ENCODE results near the gene COL23A1.

The COL23A1 gene

GRCh38 chr5:178428341-178429155, 161.6 kb downstream of the COL23A1 start:
- H3K79me2 ChIP-seq (ENCODE audit: low read length): no peaks in the 10 kb centered on the region
- no peak overlapping the region for H3K27ac ChIP-seq (ENCODE audit: low read length)
- H2AFZ ChIP-seq (ENCODE audit: low read depth, low read length): no peak overlapping the region
- TF ChIP-seq CTCF (IDR thresholded peaks at IDR 0.05; ENCODE audit: low read depth, low read length): no peak
- TF ChIP-seq EZH2phosphoT487 (IDR thresholded peaks at IDR 0.05; ENCODE audit: low read depth): no peak
- no peaks in the 10 kb centered on the region for H3K4me1 ChIP-seq (ENCODE audit: low read length)
- H3K9ac ChIP-seq (ENCODE audit: low read length): no peak overlapping the region
- H3K27me3 ChIP-seq (ENCODE audit: low read depth, low read length): peaks cover 6% of the 10 kb centered on the region; the same call in 1 of the 2 replicates
- no peaks in the 10 kb centered on the region for H4K20me1 ChIP-seq (ENCODE audit: insufficient read depth, low read length)
- no peaks in the 10 kb centered on the region for H3K9me3 ChIP-seq (ENCODE audit: insufficient read depth, low read length)
- no peaks in the 10 kb centered on the region for H3K36me3 ChIP-seq (replicated peaks; ENCODE audit: low read depth, low read length)
- H3K4me2 ChIP-seq (ENCODE audit: low read length): no peak overlapping the region
- no peak overlapping the region for H3K4me3 ChIP-seq (ENCODE audit: low read length)

DNA sequence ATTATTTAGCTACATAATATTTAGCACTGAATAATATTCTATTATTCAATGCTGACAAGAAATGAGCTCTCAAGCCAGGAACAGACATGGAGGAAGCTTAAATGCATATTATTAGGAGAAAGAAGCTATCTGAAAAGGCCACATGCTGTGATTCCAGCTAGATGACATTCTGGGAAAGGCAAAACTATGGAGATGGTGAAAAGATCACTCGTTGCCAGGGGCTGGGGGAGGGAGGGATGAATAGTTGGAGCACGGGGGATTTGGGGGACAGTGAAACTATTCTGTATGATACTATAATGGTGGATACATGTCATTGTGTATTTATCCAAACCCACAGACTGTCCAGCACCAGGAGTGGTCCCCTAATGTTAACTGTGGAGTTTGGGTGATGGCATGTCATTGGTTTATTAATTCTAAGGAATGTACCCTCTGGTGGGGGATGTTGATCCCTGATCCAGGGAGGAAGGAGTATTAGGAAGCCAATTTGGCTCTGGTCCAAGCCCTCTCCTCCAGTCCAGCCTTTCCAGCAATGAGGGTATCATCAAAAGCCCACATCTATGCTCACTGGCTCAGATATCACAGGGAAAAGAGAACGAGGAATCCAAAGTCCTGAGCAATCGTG, 162.5 kb downstream of the COL23A1 start:
- Histone ChIP-seq H3K27me3 (ENCODE audit: low read depth, low read length) (peaks cover 6% of the 10 kb centered on the region; the same call in 1 of the 2 replicates), H3K4me1 (ENCODE audit: low read length) (no peaks in the 10 kb centered on the region), H3K4me2 (ENCODE audit: low read length) (no peak overlapping the region), H3K9ac (ENCODE audit: low read length) (no peak overlapping the region), H3K4me3 (ENCODE audit: low read length) (no peak overlapping the region), H3K9me3 (ENCODE audit: insufficient read depth, low read length) (no peaks in the 10 kb centered on the region), H3K27ac (ENCODE audit: low read length) (no peak overlapping the region), H3K79me2 (ENCODE audit: low read length) (no peaks in the 10 kb centered on the region), H4K20me1 (ENCODE audit: insufficient read depth, low read length) (no peaks in the 10 kb centered on the region), H3K36me3 (replicated peaks; ENCODE audit: low read depth, low read length) (no peaks in the 10 kb centered on the region), H2AFZ (ENCODE audit: low read depth, low read length) (no peak overlapping the region)
- no peak for TF ChIP-seq EZH2phosphoT487 (IDR thresholded peaks at IDR 0.05; ENCODE audit: low read depth)
- no peak for TF ChIP-seq CTCF (IDR thresholded peaks at IDR 0.05; ENCODE audit: low read depth, low read length)

GRCh38 chr5:178426326-178427130, 163.7 kb downstream of the COL23A1 start:
- Histone ChIP-seq H3K9me3 (ENCODE audit: insufficient read depth, low read length) (no peaks in the 10 kb centered on the region), H3K27me3 (ENCODE audit: low read depth, low read length) (peaks cover 3% of the 10 kb centered on the region; the same call in 1 of the 2 replicates), H3K4me1 (ENCODE audit: low read length) (no peaks in the 10 kb centered on the region), H3K79me2 (ENCODE audit: low read length) (no peaks in the 10 kb centered on the region), H3K4me3 (ENCODE audit: low read length) (no peak overlapping the region), H3K9ac (ENCODE audit: low read length) (no peak overlapping the region), H2AFZ (ENCODE audit: low read depth, low read length) (no peak overlapping the region), H4K20me1 (ENCODE audit: insufficient read depth, low read length) (no peaks in the 10 kb centered on the region), H3K27ac (ENCODE audit: low read length) (no peak overlapping the region), H3K36me3 (replicated peaks; ENCODE audit: low read depth, low read length) (no peaks in the 10 kb centered on the region), H3K4me2 (ENCODE audit: low read length) (no peak overlapping the region)
- TF ChIP-seq EZH2phosphoT487 (IDR thresholded peaks at IDR 0.05; ENCODE audit: low read depth): no peak

DNA sequence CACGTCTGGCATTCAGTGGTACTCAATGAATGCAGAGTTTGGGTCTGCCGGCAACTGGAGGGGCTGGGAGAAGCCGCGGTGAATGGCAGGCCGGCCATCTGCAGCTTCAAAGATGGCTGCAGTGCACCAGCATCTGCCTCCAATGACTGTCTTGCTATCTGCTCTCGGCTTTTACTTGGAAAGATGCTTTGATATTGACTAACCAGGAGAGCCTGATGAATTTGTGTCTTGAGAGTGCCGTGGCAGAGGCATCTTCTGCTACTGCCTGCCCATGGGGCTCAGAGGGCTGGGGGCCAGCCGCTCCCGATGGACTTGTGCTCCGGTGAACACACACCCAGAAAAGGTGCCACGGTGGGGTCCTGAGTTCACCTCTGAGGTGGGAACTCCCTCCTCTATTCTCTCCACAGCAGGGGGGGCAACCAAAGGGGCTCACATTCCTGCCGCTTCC, 164.5 kb downstream of the COL23A1 start:
- H3K27me3 ChIP-seq (ENCODE audit: low read depth, low read length): no peaks in the 10 kb centered on the region

More for the DNA sequence above, 164.5 kb downstream of the COL23A1 start:
- Histone ChIP-seq H3K4me2 (ENCODE audit: low read length) (no peak overlapping the region), H3K79me2 (ENCODE audit: low read length) (no peaks in the 10 kb centered on the region), H3K9ac (ENCODE audit: low read length) (no peak overlapping the region), H3K36me3 (replicated peaks; ENCODE audit: low read depth, low read length) (no peaks in the 10 kb centered on the region), H2AFZ (ENCODE audit: low read depth, low read length) (no peak overlapping the region), H4K20me1 (ENCODE audit: insufficient read depth, low read length) (no peaks in the 10 kb centered on the region), H3K4me3 (ENCODE audit: low read length) (no peak overlapping the region), H3K4me1 (ENCODE audit: low read length) (no peaks in the 10 kb centered on the region), H3K27ac (ENCODE audit: low read length) (no peak overlapping the region), H3K9me3 (ENCODE audit: insufficient read depth, low read length) (no peaks in the 10 kb centered on the region)
- TF ChIP-seq CTCF (IDR thresholded peaks at IDR 0.05; ENCODE audit: low read depth, low read length): no peak
- no peak for TF ChIP-seq EZH2phosphoT487 (IDR thresholded peaks at IDR 0.05; ENCODE audit: low read depth)

Measured in OCI-LY3 (cell line).